ENCODE data around the gene EMP3.
"Not testable (repeated sequence)": the region's sequence is repeated elsewhere in the genome, so short reads cannot be mapped to it uniquely, and the experiment has no call there.

The EMP3 gene

DNA sequence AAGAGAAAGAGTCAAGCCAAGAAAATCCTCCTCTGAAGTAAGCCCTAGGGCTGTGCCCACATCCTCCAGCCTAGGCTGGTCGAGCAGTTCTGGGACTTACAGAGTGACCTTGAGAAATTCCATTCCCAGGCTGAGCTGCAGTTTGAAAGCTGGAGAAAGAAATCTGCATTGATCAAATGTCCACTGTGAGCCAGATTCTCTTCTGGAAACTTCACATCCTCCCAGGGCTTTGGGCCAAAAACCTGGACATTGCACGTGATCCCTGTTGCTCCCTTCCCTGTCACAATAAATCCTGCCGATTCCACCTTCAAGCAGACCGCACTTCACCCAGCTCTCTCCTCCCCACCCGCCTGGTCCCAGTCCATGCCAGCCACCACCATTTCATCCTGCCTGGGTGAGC lies 22.7 kb downstream of the EMP3 start:
- no peak for DNase-seq (ENCODE audit: low spot score)

DNA sequence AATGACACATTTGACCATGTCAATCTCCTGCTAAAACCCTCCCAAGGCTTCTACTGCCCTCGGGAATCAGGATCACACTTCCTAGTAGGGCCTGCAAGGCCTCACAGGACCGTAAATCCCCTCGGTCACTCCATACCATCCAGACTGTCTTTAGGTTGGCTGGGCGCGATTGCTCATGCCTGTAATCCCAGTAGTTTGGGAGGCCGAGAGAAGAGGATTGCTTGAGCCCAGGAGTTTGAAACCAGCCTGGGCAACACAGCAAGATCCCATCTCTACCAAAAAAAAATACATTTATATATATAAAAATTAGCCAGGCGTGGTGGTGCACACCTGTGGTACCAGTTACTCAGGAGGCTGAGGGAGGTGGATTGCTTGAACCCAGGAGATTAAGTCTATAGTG lies 23.4 kb downstream of the EMP3 start:
- DNase-seq (ENCODE audit: low spot score): no peak

DNA sequence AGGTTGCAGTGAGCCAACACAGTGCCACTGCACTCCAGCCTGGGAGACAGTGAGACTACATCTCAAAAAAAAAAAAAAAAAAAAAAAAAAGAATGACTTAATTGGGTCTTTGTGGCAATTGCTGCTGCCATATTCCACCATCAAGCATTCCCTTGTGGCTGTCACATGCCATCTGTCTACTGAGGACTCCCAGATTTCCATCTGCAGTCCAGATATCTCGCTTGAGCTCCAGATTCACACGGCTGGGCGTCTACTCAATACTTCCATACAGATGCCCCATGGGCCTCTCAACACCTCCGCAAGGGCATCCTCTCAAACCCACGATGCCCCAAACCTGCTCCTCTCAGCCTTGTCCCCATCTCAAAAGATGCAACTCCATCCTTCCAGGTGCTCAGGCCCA lies 25.5 kb downstream of the EMP3 start:
- DNase-seq (ENCODE audit: low spot score): no peak

DNA sequence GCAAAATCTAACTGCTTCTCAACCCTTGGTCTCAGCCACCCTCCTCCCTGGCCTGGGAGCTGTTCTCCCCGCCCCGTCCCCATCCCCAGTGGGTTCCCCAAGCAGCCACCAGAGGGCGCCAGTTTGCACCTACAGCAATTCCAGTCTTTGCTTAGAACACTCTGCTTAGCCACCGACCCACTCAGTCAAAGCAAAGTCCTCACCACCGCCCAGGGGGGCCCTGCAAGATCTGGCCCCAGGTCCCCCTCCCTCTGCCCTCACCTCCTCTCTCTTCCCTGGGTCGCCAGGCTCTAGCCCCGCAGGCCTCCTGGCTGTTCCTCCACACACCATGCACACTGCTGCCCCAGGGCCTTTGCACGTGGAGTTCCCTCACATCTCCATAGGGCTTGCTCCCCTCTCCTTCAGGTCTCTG lies 26.0 kb downstream of the EMP3 start:
- DNase-seq (ENCODE audit: low spot score): peak; percentile 52

DNA sequence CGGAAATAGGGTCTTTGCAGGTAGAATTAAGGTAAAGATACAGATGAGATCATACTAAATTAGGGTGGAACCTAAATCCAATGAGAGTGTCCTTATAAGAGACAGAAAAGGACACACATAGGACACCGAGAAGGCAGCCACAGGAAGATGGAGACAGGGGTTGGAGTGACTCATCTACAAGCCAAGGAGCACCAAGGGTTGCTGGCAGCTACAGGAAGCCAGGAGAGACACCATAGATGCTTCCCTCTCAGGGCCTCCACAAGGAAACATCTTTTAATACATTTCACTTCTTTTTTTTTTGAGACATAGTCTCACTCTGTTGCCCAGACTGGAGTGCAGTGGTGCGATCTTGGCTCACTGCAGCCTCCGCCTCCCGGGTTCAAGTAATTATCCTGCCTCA lies 28.3 kb downstream of the EMP3 start:
- DNase-seq (ENCODE audit: low spot score): peak; percentile 56

DNA sequence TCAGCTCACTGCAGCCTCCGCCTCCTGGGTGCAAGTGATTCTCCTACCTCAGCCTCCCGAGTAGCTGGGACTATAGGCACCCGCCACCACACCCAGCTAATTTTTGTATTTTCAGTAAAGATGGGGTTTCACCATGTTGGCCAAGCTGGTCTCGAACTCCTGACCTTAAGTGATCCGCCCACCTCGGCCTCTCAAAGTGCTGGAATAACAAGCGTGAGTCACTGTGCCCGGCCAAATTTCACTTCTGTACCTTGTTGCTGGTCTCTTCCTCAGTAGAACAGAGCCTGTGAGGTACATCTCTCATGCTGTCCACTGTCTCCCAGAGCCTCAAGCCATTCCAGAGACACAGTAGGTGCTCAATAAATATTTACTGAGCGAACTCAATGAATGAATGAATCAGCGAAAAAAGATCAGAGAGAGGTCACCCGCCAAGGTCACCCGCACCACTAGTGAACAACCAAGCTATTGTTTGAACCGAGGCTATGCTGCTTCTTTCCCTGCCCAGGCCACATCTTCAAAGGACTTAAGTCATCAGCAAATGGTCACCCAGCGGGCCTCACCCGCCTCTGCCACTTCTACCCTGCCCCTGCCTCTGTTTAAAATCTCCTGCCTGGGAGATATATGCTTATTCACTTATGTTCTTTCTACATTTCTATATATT lies 29.1 kb downstream of the EMP3 start:
- peak; percentile 98 for DNase-seq (ENCODE audit: low spot score)

DNA sequence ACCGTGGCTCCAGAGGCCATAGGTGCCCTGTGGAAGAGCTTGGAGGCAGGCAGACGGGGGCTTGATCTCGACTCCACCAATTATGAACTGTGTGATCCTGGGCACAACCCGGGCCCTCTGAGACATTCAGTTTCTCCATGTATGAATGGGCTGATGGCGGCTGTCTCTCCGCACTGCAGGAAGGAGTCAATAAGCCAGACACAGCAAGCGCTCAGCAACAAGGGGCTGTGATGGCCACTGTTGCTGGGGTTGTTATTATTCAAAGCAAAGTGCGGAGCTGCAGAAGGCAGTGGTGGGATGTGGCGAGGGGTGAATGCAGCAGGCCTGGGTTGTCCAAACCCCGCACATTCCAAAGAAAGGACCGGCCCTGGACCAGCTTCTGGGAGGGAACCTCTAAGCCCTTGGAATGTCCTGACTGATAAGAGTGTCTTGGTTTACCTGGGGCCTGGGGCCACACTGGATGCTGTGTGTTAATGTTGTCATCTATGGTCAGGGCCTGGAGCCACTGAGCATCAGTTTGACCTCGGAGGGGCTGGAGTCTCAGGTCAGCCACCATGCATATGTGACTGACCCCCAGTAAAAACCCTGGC lies 30.1 kb downstream of the EMP3 start:
- DNase-seq (ENCODE audit: low spot score): no peak

DNA sequence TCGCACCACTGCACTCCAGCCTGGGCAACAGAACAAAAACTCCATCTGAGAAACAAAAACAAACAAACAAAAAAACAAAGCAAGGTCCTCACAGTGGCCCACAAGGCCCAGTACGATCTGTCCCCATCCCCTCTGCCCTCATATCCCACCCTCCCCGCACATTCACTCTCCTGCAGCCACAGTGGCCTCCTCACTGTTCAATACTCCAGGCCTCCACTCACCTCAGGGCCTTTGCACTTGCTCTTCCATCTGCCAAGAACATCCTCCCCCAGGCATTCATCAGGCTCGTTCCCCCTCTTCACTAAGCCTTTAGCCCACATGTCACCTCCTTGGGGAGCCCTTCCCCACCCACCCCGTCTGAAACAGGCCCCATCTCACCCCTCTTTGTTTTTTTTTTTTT lies 33.8 kb downstream of the EMP3 start:
- DNase-seq (ENCODE audit: low spot score): no peak

DNA sequence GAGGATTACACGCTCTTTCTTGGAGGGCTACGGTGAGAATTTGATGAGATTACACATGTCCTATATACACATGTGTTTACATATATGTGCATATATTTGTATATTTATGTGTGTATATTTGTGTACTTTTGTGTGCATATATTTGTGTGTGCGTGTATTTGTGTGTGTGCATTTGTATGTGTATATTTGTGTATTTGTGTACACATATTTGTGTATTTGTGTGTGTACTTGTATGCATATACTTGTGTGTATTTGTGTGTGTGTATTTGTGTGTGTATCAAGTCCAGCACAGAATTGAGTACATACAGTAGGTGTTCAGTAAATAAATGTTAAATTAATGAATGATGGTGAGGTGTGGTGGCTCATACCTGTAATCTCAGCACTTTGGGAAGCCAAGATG lies 36.6 kb downstream of the EMP3 start:
- no peak for DNase-seq (ENCODE audit: low spot score)

DNA sequence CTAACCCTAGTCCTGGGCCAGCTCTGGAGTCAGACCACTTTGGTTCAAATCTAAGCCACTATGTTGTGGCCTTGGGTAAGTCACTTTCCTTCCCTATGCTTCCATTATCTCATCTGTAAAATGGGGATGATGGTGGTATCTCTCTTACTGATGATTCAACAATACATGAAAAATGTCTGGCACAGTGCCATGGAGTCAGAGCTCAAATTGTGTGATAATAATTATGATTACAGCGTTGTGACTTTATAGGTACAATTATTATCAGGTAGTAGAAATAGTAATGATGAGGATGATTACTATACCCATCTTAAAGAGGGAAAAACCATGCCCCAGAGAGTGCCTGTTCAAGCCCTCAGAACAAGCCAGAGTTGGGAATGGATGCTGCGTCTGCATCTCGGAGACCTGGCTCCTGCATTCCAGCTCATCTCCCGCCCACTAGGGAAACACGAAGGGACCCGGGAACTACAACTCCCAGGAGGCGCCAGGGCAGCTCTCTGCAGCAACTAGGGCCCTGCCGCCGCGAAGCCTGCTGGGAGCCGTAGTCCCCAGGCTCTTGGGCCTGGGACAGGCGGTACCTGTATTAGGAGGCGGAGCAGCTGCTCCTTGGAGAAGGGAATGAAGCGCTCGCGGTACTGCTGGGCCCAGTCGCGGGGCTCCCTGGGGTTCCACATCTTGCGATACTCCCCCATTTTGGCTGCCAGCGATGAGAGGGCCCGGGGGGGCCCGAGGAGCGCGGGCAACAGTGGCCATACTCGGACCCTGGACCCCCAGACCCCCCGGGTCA lies 37.6 kb downstream of the EMP3 start:
- peak; percentile 99 for DNase-seq (ENCODE audit: low spot score)

DNA sequence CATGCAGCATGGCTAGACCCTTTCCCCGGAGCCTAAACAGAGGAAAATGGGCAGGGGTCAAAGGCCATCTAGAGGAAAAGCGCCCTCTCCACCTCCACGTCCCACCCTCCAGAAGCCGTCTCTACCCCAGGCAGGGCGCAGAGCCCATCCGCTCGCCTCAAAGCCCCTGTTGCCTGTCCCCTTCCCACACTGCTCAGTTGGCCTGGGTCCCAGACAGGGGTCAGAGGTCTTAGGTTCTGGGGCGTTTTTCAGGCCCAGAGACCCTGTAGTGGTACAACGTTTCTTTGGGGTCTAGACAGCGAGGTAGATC lies 38.1 kb downstream of the EMP3 start:
- no peak for DNase-seq (ENCODE audit: low spot score)

DNA sequence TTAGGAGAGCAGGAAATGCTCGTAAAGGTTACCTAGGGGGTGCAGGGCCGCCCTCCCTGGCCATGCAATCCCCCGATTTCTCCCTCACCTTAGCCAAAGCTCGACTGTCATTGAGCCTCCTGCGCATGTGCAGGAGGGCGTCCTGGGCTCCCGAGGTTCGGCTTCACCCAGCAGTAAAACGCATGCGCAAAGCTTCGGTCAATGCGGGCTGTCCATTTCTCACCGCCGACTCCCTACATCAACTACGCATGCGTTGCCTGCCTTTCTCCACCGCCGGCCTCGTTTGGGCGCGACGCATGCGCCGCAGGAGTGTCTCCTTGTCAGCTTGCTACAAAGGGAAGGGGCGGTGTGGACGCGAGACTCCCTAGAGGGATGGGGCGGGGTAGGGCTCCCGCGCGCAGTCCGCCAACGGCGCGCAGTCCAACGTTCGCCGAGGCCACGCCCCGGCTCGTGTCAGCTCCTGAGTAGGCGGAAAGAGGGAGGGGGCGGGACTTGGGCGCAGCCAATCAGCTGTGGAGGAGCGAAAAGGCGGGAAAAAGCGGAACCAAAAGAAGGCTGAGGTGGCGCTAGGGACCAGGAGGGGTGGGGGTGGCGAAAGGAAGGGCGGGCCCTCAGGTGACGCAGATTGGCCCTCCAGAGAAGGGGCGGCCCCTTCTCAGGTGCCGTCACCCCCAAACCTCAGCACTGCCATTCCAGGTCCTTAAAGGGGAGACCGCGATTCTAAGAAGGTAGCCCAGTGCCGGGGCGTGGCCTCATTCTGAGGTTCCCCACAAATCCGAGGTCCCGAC lies 38.7 kb downstream of the EMP3 start, which contains the start of the genes SYNGR4 and TMEM143:
Gene SYNGR4 (plus strand): TSS at position 558 of the 788 bp plus-strand sequence. CDS start 1,476 bp downstream, outside the sequence.
Gene TMEM143 (minus strand): TSS at position 131 of the 788 bp plus-strand sequence. CDS start 20 bp downstream, at position 111.
- DNase-seq (ENCODE audit: low spot score): peak; percentile 100

DNA sequence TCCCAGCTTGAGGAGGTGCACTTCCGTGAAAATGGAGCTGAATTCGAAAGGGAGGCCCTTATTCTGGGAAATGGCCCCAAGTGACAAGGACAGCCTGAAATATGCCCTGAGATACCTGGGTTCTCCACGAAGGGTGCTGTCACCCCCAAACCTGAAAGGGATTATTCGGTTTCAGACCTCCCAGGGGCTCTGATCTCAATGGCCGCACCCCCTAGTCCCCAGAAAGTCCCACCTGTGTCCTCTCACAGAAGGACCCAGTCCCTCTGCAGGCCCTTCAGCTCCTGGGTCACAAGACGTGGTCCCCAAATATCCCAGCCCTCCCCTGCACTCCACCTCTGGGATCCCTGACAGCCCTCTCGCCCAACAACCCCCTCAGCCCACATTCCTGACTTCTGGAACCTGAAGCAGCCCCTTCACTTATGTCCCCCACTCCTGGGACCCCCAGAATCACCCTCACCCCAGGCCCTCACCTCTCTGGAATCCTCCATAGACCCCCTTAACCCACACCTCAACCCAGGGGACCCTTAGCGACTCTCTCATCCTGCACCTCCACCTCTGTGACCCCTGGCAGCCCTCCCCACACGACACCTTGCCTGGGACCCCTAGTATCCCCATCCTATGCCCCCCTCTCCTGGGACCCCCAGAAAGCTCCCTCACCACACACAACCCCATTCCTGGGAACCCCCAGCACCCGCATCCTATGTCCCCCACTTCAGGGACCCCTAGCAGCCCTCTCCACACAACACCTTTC lies 39.4 kb downstream of the EMP3 start:
- DNase-seq (ENCODE audit: low spot score): no peak

DNA sequence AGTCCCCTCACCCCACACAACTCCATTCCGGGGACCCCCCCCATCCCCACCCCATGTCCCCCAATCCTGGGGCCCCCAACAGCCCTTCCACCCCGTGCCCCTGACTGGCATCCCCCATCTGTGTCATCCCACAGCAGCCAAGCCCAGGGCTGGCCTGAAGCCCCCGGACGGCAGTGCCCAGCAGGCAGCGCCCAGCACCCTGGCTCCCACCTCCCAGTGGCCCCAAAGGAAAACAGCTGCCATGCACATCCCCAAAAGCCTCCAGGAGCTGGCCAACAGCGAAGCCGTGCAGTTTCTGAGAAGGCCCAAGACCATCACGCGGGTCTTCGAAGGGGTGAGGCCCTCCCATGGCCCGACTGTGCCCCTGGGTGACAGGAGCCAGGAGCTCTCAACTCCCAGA lies 40.2 kb downstream of the EMP3 start:
- DNase-seq (ENCODE audit: low spot score): no peak

DNA sequence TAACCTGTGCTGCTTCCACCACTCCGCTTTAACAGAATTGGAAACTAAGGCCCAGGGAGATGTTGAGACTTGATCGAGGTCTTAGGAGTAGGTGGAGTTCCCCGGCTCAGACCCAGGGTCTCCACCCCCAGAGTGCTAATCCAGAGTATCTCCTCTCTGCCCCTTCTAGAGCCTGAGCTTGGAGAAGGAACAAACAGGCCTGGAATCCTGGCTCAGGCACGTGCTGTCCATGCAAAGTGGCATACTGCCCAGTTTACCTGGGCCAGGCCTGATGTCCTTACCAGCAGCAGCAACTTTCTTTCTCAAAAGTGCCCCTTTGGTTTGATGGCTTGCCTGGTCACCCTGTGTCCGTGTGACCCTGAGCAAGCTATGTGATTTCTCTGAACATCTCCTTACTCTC lies 42.5 kb downstream of the EMP3 start:
- no peak for DNase-seq (ENCODE audit: low spot score)

DNA sequence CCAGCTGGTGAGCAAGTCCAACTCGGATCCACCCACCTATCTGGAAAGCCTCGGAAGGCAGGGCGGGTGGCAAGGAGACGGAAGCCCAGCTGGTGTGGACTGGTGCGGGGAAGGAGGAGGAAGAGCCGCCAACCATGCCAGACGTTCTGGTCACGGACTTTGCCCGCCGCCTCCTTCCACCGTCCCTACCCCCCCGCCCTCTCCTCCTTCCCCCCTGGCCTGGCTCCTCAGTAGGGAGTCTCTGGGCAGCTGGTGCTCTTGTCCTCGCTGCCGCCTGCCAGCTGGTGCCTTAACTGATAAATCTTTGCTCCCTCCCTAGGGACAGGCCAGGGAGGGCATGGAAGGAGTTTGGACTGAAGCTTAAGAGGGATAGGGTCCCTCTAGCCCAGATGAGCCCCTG lies 43.6 kb downstream of the EMP3 start:
- DNase-seq (ENCODE audit: low spot score): no peak

DNA sequence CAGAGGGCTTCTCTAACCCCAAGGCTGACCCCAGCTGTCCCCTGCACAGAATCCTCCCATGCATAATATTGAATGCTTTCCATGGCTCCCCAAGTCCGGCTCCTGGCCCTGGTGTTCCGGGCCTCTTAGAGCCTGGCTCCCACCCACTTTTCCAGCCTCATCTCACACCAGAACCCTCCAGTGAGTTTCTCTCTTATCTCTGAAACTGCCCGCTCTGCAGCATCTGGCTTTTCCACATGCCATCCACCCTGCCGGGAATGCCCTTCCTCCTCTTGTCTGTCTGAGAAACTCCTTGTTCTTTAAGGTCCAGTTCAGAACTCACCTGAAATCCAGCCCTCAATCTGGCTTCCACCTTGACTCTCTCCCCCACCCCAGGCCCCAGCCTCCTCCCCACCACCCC lies 45.6 kb downstream of the EMP3 start:
- no peak for DNase-seq (ENCODE audit: low spot score)

DNA sequence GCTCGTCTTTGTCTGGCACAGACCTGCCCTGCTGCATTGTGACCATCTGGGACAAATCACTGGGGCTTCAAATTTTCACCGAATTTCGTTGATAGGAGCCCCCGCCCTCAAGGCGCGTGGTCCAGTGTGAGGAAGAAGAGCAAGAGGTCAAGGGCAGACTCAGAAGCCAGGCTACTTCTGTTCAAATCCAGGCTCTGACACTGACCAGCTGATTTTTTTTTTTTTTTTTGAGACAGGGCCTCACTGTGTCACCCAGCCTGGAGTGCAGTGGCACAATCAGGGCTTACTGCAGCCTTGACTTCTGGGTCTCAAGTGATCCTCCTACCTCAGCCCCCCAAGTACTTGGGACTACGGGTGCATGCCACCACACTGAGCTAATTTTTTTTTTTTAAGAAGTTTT lies 46.0 kb downstream of the EMP3 start:
- no peak for DNase-seq (ENCODE audit: low spot score)

DNA sequence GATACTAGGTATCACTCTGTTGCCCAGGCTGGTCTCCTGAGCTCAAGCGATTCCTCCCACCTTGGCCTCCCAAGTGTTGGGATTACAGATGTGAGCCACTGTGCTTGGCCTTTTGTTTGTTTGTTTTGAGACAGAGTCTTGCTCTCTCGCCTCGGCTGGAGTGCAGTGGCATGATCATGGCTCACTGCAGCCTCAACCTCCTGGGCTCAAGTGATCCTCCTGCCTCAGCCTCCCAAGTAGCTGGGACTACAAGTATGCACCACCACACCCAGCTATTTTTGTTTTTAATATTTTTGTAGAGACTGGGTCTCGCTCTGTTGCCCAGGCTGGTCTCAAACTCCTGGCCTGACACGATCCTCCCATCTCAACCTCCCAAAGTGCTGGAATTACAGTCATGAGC lies 46.4 kb downstream of the EMP3 start:
- not testable (repeated sequence) for DNase-seq (ENCODE audit: low spot score)

DNA sequence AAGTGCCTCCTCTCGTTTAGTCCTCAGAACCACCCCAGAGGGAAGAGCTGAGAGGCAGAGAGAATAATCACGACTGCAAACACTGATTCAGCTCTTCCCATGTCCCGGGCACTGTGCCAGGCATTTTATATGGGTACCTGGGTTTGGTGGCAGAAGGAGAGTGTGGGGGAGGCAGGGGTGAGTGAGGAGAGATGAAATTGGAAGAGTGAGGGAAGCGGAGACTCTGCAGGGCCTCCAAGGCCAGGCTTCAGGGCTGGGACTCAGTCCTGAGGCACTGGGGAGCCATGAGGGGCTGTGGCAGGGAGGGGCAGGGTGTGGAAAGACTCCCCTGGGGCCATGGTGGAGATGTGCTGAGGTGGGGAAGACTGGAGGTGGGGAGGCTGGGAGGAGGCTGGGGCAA lies 47.6 kb downstream of the EMP3 start:
- DNase-seq (ENCODE audit: low spot score): peak; percentile 55

DNA sequence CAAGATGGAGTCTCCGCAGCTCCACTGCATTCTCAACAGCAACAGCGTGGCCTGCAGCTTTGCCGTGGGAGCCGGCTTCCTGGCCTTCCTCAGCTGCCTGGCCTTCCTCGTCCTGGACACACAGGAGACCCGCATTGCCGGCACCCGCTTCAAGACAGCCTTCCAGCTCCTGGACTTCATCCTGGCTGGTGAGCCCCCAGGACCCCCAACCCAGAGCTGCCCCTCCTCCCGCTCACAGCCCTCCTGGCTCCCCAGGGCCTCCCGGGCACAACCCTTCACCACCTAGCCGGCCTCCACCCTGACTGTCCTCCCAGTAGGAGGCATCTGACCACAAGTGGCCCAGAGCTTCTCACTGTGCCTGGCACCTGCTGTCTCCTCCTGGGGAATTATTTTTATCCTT lies 48.2 kb downstream of the EMP3 start:
- DNase-seq (ENCODE audit: low spot score): no peak

DNA sequence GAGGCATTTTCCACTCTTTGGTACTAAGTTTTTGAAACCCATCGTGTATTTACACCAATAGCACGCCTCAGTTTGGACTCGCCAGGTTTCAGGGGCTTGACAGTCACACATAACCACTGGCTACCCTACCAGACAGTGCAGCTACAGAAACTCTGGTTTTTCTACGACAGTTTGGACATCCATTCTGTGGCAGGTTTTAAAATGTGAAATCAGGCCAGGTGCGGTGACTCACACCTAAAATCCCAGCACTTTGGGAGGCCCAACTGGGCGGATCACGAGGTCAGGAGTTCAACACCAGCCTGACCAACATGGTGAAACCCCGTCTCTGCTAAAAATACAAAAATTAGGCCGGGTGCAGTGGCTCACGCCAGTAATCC lies 52.8 kb downstream of the EMP3 start:
- DNase-seq (ENCODE audit: low spot score): no peak
